GM21447 (cell line): ENCODE measurements around the gene USP46.
A peak's percentile ranks its signal among the peaks of the same experiment; 100 is the strongest.

ENCODE experiments used
- ATAC-seq: cut with Tn5 transposase; IDR thresholded peaks from one replicate; pipeline ENCODE4 v1.9.1; 2021; ENCODE audit not compliant: unreplicated experiment

USP46 gene

GRCh38 chr4:52576961-52577623 lies 82.0 kb downstream of the USP46 start:
- no peak for ATAC-seq

- no peak for ATAC-seq
Observed at GRCh38 chr4:52576326-52576725, 82.8 kb downstream of the USP46 start.

- no peak for ATAC-seq
Observed at GRCh38 chr4:52575406-52575805, 83.7 kb downstream of the USP46 start.

GRCh38 chr4:52574036-52574435 lies 85.1 kb downstream of the USP46 start:
- ATAC-seq: no peak

- ATAC-seq: no peak
Observed at GRCh38 chr4:52573551-52573950, 85.5 kb downstream of the USP46 start.

- ATAC-seq: no peak
Observed at GRCh38 chr4:52572936-52573485, 86.1 kb downstream of the USP46 start.

- no peak for ATAC-seq
Observed at GRCh38 chr4:52568351-52568750, 90.8 kb downstream of the USP46 start.

GRCh38 chr4:52566136-52567031 lies 92.7 kb downstream of the USP46 start:
- no peak for ATAC-seq

- no peak for ATAC-seq
Observed at GRCh38 chr4:52560844-52561280, 98.2 kb downstream of the USP46 start.

- no peak for ATAC-seq
Observed at GRCh38 chr4:52555356-52555716, 103.8 kb downstream of the USP46 start.

GRCh38 chr4:52554612-52555355 lies 104.3 kb downstream of the USP46 start:
- no peak for ATAC-seq

- ATAC-seq: no peak
Observed at GRCh38 chr4:52552778-52553177, 106.3 kb downstream of the USP46 start.

- no peak for ATAC-seq
Observed at GRCh38 chr4:52551487-52551886, 107.6 kb downstream of the USP46 start.

GRCh38 chr4:52550186-52550585 lies 108.9 kb downstream of the USP46 start:
- ATAC-seq: no peak

GRCh38 chr4:52548818-52549570 lies 110.1 kb downstream of the USP46 start:
- ATAC-seq: no peak

- ATAC-seq: no peak
Observed at GRCh38 chr4:52546449-52546848, 112.7 kb downstream of the USP46 start.

GRCh38 chr4:52545099-52546069 lies 113.7 kb downstream of the USP46 start:
- ATAC-seq: peak; percentile 67
